H1 (cell line): ENCODE measurements around the gene PTPRR. TPM values are rescaled to one million over a fixed set of nuclear protein-coding genes. Genes with fewer than 3 reads are reported as not detected.

Experiments used
- CTCF ChIA-PET: fragments of 300-600 bp; sonication (Branson Sonifier 250); formaldehyde crosslinking; loops from one replicate; lab custom pipeline; 2021; ENCODE audit not compliant: partially characterized antibody; lab: Charles Lee
- POLR2A ChIA-PET: fragments of 300-600 bp; sonication (Branson Sonifier 250); formaldehyde crosslinking; loops from one replicate; lab custom pipeline; 2021; ENCODE audit warnings: inconsistent platforms; ENCODE audit not compliant: partially characterized antibody; lab: Charles Lee
- DNase-seq, 2 experiments: peaks; one replicate each; pipeline versions ENCODE4 v3.0.0 to v3.0.0-alpha.2; 2010 to 2022; ENCODE audit warnings: low spot score in 2 of 2, low read depth in 1 of 2, mixed read lengths in 1 of 2
- FAIRE-seq: peaks from 2 replicates; lab custom pipeline; 2011; peaks lifted over from hg19 to GRCh38; lab: Jason Lieb, UNC
- H2AFZ ChIP-seq: 2 replicates; pipeline ENCODE4 v1.8.1; 2012; ENCODE audit warnings: low read length, inconsistent platforms
- H2AK5ac ChIP-seq: 2 replicates; pipeline ENCODE4 v1.6.1; 2013; ENCODE audit warnings: low read depth, low read length
- H2BK120ac ChIP-seq: replicated peaks from 2 replicates; pipeline ENCODE3; 2013; ENCODE audit warnings: low read depth, low read length, inconsistent platforms
- H2BK12ac ChIP-seq: 2 replicates; pipeline ENCODE4 v1.6.1; 2013; ENCODE audit warnings: low read depth, low read length
- H2BK15ac ChIP-seq: 2 replicates; pipeline ENCODE4 v1.6.1; 2013; ENCODE audit warnings: low read length
- H2BK20ac ChIP-seq: 2 replicates; pipeline ENCODE4 v1.6.1; 2013; ENCODE audit warnings: low read length
- H2BK5ac ChIP-seq: 2 replicates; pipeline ENCODE4 v1.6.1; 2013; ENCODE audit warnings: low read depth, low read length
- H3K14ac ChIP-seq: 2 replicates; pipeline ENCODE4 v1.6.1; 2013; ENCODE audit warnings: inconsistent platforms; ENCODE audit not compliant: insufficient read length
- H3K18ac ChIP-seq: 2 replicates; pipeline ENCODE4 v1.6.1; 2013; ENCODE audit warnings: low read length; ENCODE audit errors: extremely low read depth
- H3K23ac ChIP-seq: 2 replicates; pipeline ENCODE4 v1.6.1; 2013; ENCODE audit warnings: inconsistent platforms; ENCODE audit not compliant: insufficient read length
- H3K23me2 ChIP-seq: 2 replicates; pipeline ENCODE4 v1.6.1; 2013; ENCODE audit warnings: low read depth, low read length
- H3K27ac ChIP-seq: 2 replicates; pipeline ENCODE4 v1.6.1; 2011; ENCODE audit warnings: low read depth, low read length, inconsistent platforms
- H3K27me3 ChIP-seq, 4 experiments: replicated peaks in 1 of 4; 1 replicate in 1 of 4; 2 replicates in 3 of 4; pipeline versions ENCODE4 v1.6.1 to v1.8.1; 2011 to 2013; ENCODE audit warnings: low read length in 3 of 4, mild to moderate bottlenecking in 3 of 4, inconsistent platforms in 2 of 4, mixed read lengths in 2 of 4, moderate library complexity in 1 of 4; ENCODE audit not compliant: control insufficient read depth in 3 of 4, insufficient read depth in 3 of 4; ENCODE audit errors: extremely low read depth in 1 of 4
- H3K36me3 ChIP-seq, 4 experiments: 2 replicates each; pipeline versions ENCODE4 v1.6.1 to v1.8.1; 2011 to 2013; ENCODE audit warnings: mild to moderate bottlenecking in 4 of 4, low read length in 3 of 4, moderate library complexity in 2 of 4, control low read depth in 1 of 4, inconsistent platforms in 1 of 4; ENCODE audit not compliant: insufficient read depth in 4 of 4, control insufficient read depth in 2 of 4
- H3K4ac ChIP-seq: replicated peaks from 2 replicates; pipeline ENCODE3; 2013; ENCODE audit warnings: low read length, low read depth, mixed read lengths, inconsistent platforms; ENCODE audit not compliant: insufficient read length
- H3K4me1 ChIP-seq, 4 experiments: replicated peaks in 1 of 4; 1 replicate in 1 of 4; 2 replicates in 3 of 4; pipeline versions ENCODE4 v1.6.1 to v1.8.1; 2011 to 2013; ENCODE audit warnings: low read length in 3 of 4, inconsistent platforms in 2 of 4, mixed read lengths in 1 of 4; ENCODE audit not compliant: insufficient read depth in 4 of 4, control insufficient read depth in 3 of 4
- H3K4me2 ChIP-seq, 2 experiments: 2 replicates each; pipeline versions ENCODE4 v1.6.1 to v1.8.1; 2011 to 2013; ENCODE audit warnings: low read depth in 2 of 2, low read length in 2 of 2, control low read depth in 1 of 2, inconsistent platforms in 1 of 2, mild to moderate bottlenecking in 1 of 2; ENCODE audit not compliant: insufficient read depth in 1 of 2
- H3K4me3 ChIP-seq, 4 experiments: fragments of 200-600, 300-600 bp in 1 of 4; sonication (generic), shearing (Covaris generic), sonication (Bioruptor Twin) in 1 of 4; 2 replicates each; pipeline versions ENCODE4 v1.5.1 to v1.8.1; 2011 to 2016; ENCODE audit warnings: low read length in 4 of 4, low read depth in 3 of 4, control low read depth in 2 of 4, inconsistent platforms in 2 of 4, mild to moderate bottlenecking in 2 of 4, mixed read lengths in 1 of 4, moderate library complexity in 1 of 4; ENCODE audit not compliant: insufficient read depth in 2 of 4; ENCODE audit errors: extremely low read depth in 1 of 4
- H3K56ac ChIP-seq: replicated peaks from 2 replicates; pipeline ENCODE3; 2013; ENCODE audit warnings: low read depth, mild to moderate bottlenecking, mixed read lengths, low read length, inconsistent platforms; ENCODE audit not compliant: insufficient read length
- H3K79me1 ChIP-seq: 2 replicates; pipeline ENCODE4 v1.6.1; 2013; ENCODE audit warnings: low read depth, low read length, control low read depth
- H3K79me2 ChIP-seq, 2 experiments: 2 replicates each; pipeline versions ENCODE4 v1.6.1 to v1.8.1; 2012 to 2013; ENCODE audit warnings: low read length in 2 of 2, mild to moderate bottlenecking in 2 of 2, inconsistent platforms in 1 of 2; ENCODE audit not compliant: insufficient read depth in 2 of 2, control insufficient read depth in 1 of 2
- H3K9ac ChIP-seq, 4 experiments: replicated peaks in 1 of 4; 1 replicate in 1 of 4; 2 replicates in 3 of 4; pipeline versions ENCODE4 v1.6.1 to v1.8.1; 2011 to 2013; ENCODE audit warnings: low read depth in 3 of 4, low read length in 3 of 4, control low read depth in 2 of 4, mild to moderate bottlenecking in 2 of 4, moderate library complexity in 2 of 4, inconsistent platforms in 1 of 4; ENCODE audit errors: extremely low read depth in 1 of 4
- H3K9me3 ChIP-seq, 2 experiments: 2 replicates each; pipeline versions ENCODE4 v1.6.1 to v1.8.1; 2012 to 2013; ENCODE audit warnings: mild to moderate bottlenecking in 2 of 2, moderate library complexity in 2 of 2, control low read depth in 1 of 2, inconsistent platforms in 1 of 2, low read depth in 1 of 2, low read length in 1 of 2, mixed read lengths in 1 of 2; ENCODE audit not compliant: insufficient read depth in 2 of 2
- H4K20me1 ChIP-seq, 2 experiments: replicated peaks in 1 of 2; 2 replicates each; pipeline versions ENCODE3 to v1.8.1; 2011 to 2013; ENCODE audit warnings: inconsistent platforms in 2 of 2, low read length in 2 of 2, mild to moderate bottlenecking in 1 of 2; ENCODE audit not compliant: insufficient read depth in 2 of 2, control insufficient read depth in 1 of 2
- H4K5ac ChIP-seq: 2 replicates; pipeline ENCODE4 v1.6.1; 2013; ENCODE audit warnings: low read length, low read depth, mixed read lengths, inconsistent platforms; ENCODE audit not compliant: insufficient read length
- H4K8ac ChIP-seq: 2 replicates; pipeline ENCODE4 v1.8.0; 2013; ENCODE audit warnings: mild to moderate bottlenecking, moderate library complexity, low read length, inconsistent platforms; ENCODE audit not compliant: insufficient read depth; ENCODE audit errors: extremely low read depth
- H4K91ac ChIP-seq: replicated peaks from 2 replicates; pipeline ENCODE3; 2013; ENCODE audit warnings: low read length, mixed read lengths, inconsistent platforms; ENCODE audit not compliant: insufficient read length
- CHD1 ChIP-seq: IDR thresholded peaks from 2 replicates; pipeline ENCODE4 v1.6.1; 2012; ENCODE audit warnings: low read depth, low read length, improper control_type of control experiment
- CTBP2 ChIP-seq: IDR thresholded peaks from 2 replicates; pipeline ENCODE4 v1.7.0; 2011; ENCODE audit warnings: borderline replicate concordance, mild to moderate bottlenecking, moderate library complexity, mixed read lengths, low read length; ENCODE audit not compliant: insufficient read depth, insufficient read length
- NRF1 ChIP-seq: IDR thresholded peaks from 2 replicates; pipeline ENCODE4 v1.6.1; 2011; ENCODE audit warnings: mild to moderate bottlenecking, low read depth, low read length, improper control_type of control experiment
- POLR2AphosphoS5 ChIP-seq: IDR thresholded peaks from 2 replicates; pipeline ENCODE4 v1.6.1; 2011; ENCODE audit warnings: low read depth, low read length
- SIRT6 ChIP-seq: IDR thresholded peaks from one replicate; pipeline ENCODE4 v1.7.1; 2012; ENCODE audit warnings: low read length, inconsistent platforms
- SP1 ChIP-seq: IDR thresholded peaks from 2 replicates; pipeline ENCODE4 v1.6.1; 2011; ENCODE audit warnings: low read depth, low read length
- SUZ12 ChIP-seq: fragments of 200-600 bp; sonication (generic); IDR thresholded peaks from 2 replicates; pipeline ENCODE4 v1.6.1; 2012; ENCODE audit warnings: mild to moderate bottlenecking, inconsistent platforms, low read length, moderate library complexity, mixed read lengths
- TCF12 ChIP-seq: IDR thresholded peaks from 2 replicates; pipeline ENCODE4 v1.6.1; 2011; ENCODE audit warnings: low read depth, mild to moderate bottlenecking, low read length
- YY1 ChIP-seq: IDR thresholded peaks from 2 replicates; pipeline ENCODE4 v1.6.1; 2011; ENCODE audit warnings: low read depth, mild to moderate bottlenecking, low read length
- WGBS, 2 experiments: shearing (Covaris generic) in 1 of 2; methylation state at CpG; one replicate each; pipeline versions ENCODE4 v1.1.6 to v1.1.7; 2013 to 2015; ENCODE audit warnings: low lambda C conversion rate in 2 of 2, mixed read lengths in 2 of 2, inconsistent platforms in 1 of 2, low coverage in 1 of 2, missing lambda C conversion rate in 1 of 2; ENCODE audit not compliant: insufficient replicate concordance in 2 of 2, insufficient coverage in 1 of 2, insufficient read length in 1 of 2; ENCODE audit errors: extremely low coverage in 1 of 2, missing lambda C conversion rate in 1 of 2; 5-methylcytosine and 5-hydroxymethylcytosine counted together
- polyA plus RNA-seq, 7 experiments: library from polyadenylated mRNA; depleted of rRNA in 3 of 7; stranded (reverse) in 5 of 7; unstranded in 2 of 7; fragments of >200 nt in 5 of 7; fragments of 200-250 nt in 2 of 7; gene quantifications; 1 replicate in 5 of 7; 2 replicates in 1 of 7; 4 replicates in 1 of 7; pipeline versions ENCODE4 v1.2.1 to v1.2.3, GENCODE V29; 2011 to 2013; ENCODE audit warnings: missing spikeins in 2 of 7, mixed read lengths in 2 of 7
- total RNA-seq: library from RNA; stranded (reverse); fragmentation: NEBNext Ultra II Directional; extraction: Animal tissue kit (Norgen Biotek cat#: 25700); gene quantifications from 2 replicates; pipeline ENCODE4 v1.2.1, GENCODE V29; 2021
- TF ChIP-seq, protein P1 (sequence below): IDR thresholded peaks from 2 replicates; pipeline ENCODE4 v1.6.1; 2011; ENCODE audit warnings: low read depth, mild to moderate bottlenecking, low read length; ENCODE audit not compliant: insufficient read depth
- TF ChIP-seq, protein P2 (sequence below), 3 experiments: IDR thresholded peaks; 1 replicate in 2 of 3; 2 replicates in 1 of 3; pipeline versions ENCODE4 v1.5.1 to v1.6.1; 2011; ENCODE audit warnings: low read length in 3 of 3, mild to moderate bottlenecking in 3 of 3, inconsistent platforms in 2 of 3, low read depth in 1 of 3, moderate library complexity in 1 of 3; ENCODE audit not compliant: insufficient read depth in 1 of 3; ENCODE audit errors: control extremely low read depth in 1 of 3

The PTPRR gene
- total and polyA plus RNA-seq, 2 of the 8 experiments (the other 6 are each of a cell fraction or from before 2014, with no cell fraction given) = 0.07 to 0.35 TPM

DNA sequence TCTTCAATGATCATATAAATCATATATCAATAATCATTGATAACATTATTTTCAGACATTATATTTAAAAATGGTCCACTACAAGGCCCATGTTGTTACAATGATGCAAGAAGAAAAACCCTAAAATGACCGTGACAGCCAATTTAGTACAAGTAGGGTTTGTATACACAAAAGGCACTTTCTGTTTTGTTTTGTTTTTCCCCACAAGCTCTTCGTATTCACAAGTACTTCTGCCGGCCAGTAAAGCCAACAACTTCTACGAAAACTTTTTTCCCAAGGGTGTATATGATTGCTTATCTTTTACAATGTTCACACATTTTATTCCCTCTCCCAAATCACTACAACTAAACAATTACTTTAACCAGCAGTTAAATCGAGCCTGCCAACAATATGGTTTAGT is 292.9 kb downstream of the PTPRR start:
- DNase-seq (no peak), FAIRE-seq (no peak)
- Histone ChIP-seq H3K4ac (no peak overlapping the region), H3K4me2 (no peak overlapping the region), H2AFZ (no peak overlapping the region), H4K5ac (no peak overlapping the region), H4K8ac (no peak overlapping the region), H3K23ac (no peak overlapping the region), H3K18ac (no peak overlapping the region), H2AK5ac (no peak overlapping the region), H2BK12ac (no peak overlapping the region), H3K14ac (no peak overlapping the region), H3K4me3 (no peak overlapping the region), H2BK20ac (no peak overlapping the region), H3K4me1 (no peaks in the 10 kb centered on the region), H3K9me3 (no peaks in the 10 kb centered on the region), H2BK5ac (no peak overlapping the region), H4K20me1 (peaks cover 0 to 1% of the 10 kb centered on the region in 2 experiments), H3K27me3 (no peaks in the 10 kb centered on the region), H3K79me1 (no peaks in the 10 kb centered on the region), H2BK120ac (no peak overlapping the region), H3K79me2 (no peaks in the 10 kb centered on the region), H3K36me3 (no peaks in the 10 kb centered on the region), H3K27ac (no peak overlapping the region), H3K9ac (no peak overlapping the region), H4K91ac (no peak overlapping the region), H2BK15ac (no peak overlapping the region), H3K56ac (no peak overlapping the region), H3K23me2 (no peaks in the 10 kb centered on the region)
- 89% methylated on average over 5 of the region's 5 CpGs; no CpG with 5 or more reads in 1 of the 2 experiments for WGBS, 2 experiments
- TF ChIP-seq POLR2AphosphoS5 (no peak), SP1 (no peak), CTBP2 (no peak), NRF1 (no peak), SIRT6 (no peak), CHD1 (no peak), SUZ12 (no peak), TCF12 (no peak), YY1 (no peak)
- TF ChIP-seq, protein P1, sequence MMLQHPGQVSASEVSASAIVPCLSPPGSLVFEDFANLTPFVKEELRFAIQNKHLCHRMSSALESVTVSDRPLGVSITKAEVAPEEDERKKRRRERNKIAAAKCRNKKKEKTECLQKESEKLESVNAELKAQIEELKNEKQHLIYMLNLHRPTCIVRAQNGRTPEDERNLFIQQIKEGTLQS = no peak
- TF ChIP-seq, protein P2, sequence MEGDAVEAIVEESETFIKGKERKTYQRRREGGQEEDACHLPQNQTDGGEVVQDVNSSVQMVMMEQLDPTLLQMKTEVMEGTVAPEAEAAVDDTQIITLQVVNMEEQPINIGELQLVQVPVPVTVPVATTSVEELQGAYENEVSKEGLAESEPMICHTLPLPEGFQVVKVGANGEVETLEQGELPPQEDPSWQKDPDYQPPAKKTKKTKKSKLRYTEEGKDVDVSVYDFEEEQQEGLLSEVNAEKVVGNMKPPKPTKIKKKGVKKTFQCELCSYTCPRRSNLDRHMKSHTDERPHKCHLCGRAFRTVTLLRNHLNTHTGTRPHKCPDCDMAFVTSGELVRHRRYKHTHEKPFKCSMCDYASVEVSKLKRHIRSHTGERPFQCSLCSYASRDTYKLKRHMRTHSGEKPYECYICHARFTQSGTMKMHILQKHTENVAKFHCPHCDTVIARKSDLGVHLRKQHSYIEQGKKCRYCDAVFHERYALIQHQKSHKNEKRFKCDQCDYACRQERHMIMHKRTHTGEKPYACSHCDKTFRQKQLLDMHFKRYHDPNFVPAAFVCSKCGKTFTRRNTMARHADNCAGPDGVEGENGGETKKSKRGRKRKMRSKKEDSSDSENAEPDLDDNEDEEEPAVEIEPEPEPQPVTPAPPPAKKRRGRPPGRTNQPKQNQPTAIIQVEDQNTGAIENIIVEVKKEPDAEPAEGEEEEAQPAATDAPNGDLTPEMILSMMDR (IDR thresholded peaks at IDR 0.05; ENCODE audit: control extremely low read depth in 1 of 3, insufficient read depth in 1 of 3, low read depth in 1 of 3, low read length in 3 of 3) = no peak
- POLR2A ChIA-PET = no interaction called here
- CTCF ChIA-PET = no interaction called here
